HCT116 (cell line): ENCODE data around the gene ETFA. TPM values are rescaled to one million over a fixed set of nuclear protein-coding genes. Genes with fewer than 3 reads are reported as not detected.

ENCODE experiments used
- ATAC-seq: fragments of 200-7000 bp; cut with Tn5 transposase; 2 replicates; pipeline ENCODE4 v1.9.1; 2020; ENCODE audit warnings: mild to moderate bottlenecking, moderate library complexity
- BruUV-seq: library from RNA; stranded (reverse); fragments of 400-500 nt; replicated peaks from 2 replicates; lab custom pipeline; 2021; lab: Mats Ljungman, UMichigan
- CTCF ChIA-PET: fragments of 300-600 bp; sonication (Branson Sonifier 250); formaldehyde crosslinking; loops from one replicate; lab custom pipeline; 2021; ENCODE audit warnings: antibody characterized with exemption; lab: Charles Lee
- POLR2A ChIA-PET: fragments of 300-600, 350-600 bp; sonication (Branson Sonifier 250); formaldehyde crosslinking; loops from one replicate; lab custom pipeline; 2021; ENCODE audit warnings: antibody characterized with exemption; lab: Charles Lee
- RAD21 ChIA-PET, 2 experiments: fragments of 300-600 bp; sonication (Branson Sonifier 250); formaldehyde crosslinking; loops; one replicate each; lab custom pipeline; 2023; ENCODE audit warnings: low total read pairs in 2 of 2; ENCODE audit not compliant: uncharacterized antibody in 2 of 2, unreplicated experiment in 2 of 2, low non-redundant PET in 1 of 2; lab: Charles Lee
- DNase-seq: peaks from one replicate; pipeline ENCODE4 v3.0.0-alpha.2; 2010; ENCODE audit warnings: low read depth, low spot score
- H2AFZ ChIP-seq: fragments of 200-600 bp; shearing (Covaris generic), sonication (generic); 2 replicates; pipeline ENCODE4 v1.6.1; 2017; ENCODE audit warnings: low read depth, mixed run types, mixed read lengths, antibody characterized with exemption, low read length; ENCODE audit not compliant: poor library complexity, severe bottlenecking
- H3K27ac ChIP-seq: 2 replicates; pipeline ENCODE4 v1.5.1; 2012; ENCODE audit warnings: low read depth, low read length
- H3K27me3 ChIP-seq: fragments of 200-600 bp; sonication (generic); 2 replicates; pipeline ENCODE4 v1.6.1; 2016; ENCODE audit warnings: mixed run types, low read length, mixed read lengths; ENCODE audit not compliant: insufficient read depth
- H3K36me3 ChIP-seq, 2 experiments: fragments of 200-500 bp in 1 of 2; fragments of 200-600 bp in 1 of 2; sonication (Bioruptor generic) in 1 of 2; sonication (generic) in 1 of 2; 2 replicates each; pipeline versions ENCODE4 v1.5.1 to v1.6.1; 2014 to 2016; ENCODE audit warnings: low read length in 2 of 2, inconsistent platforms in 1 of 2, mixed read lengths in 1 of 2, mixed run types in 1 of 2; ENCODE audit not compliant: insufficient read depth in 2 of 2, control insufficient read depth in 1 of 2
- H3K4me1 ChIP-seq, 2 experiments: fragments of 200-600 bp in 1 of 2; sonication (generic) in 1 of 2; 2 replicates each; pipeline versions ENCODE4 v1.5.1 to v1.6.1; 2012 to 2017; ENCODE audit warnings: low read length in 2 of 2, inconsistent platforms in 1 of 2, mild to moderate bottlenecking in 1 of 2, mixed read lengths in 1 of 2, mixed run types in 1 of 2, moderate library complexity in 1 of 2; ENCODE audit not compliant: insufficient read depth in 2 of 2, control insufficient read depth in 1 of 2
- H3K4me2 ChIP-seq: fragments of 200-600 bp; sonication (generic); 2 replicates; pipeline ENCODE4 v1.6.1; 2017; ENCODE audit warnings: mixed run types, low read length, mixed read lengths
- H3K4me3 ChIP-seq, 2 experiments: fragments of 200-600 bp in 1 of 2; sonication (generic) in 1 of 2; replicated peaks in 1 of 2; 2 replicates each; pipeline ENCODE4 v1.5.1; 2011 to 2016; ENCODE audit warnings: low read length in 2 of 2, control low read depth in 1 of 2, low read depth in 1 of 2, mild to moderate bottlenecking in 1 of 2, mixed read lengths in 1 of 2, mixed run types in 1 of 2
- H3K79me2 ChIP-seq: fragments of 200-600 bp; sonication (generic); 2 replicates; pipeline ENCODE4 v1.6.1; 2017; ENCODE audit warnings: mild to moderate bottlenecking, mixed run types, low read length, moderate library complexity, mixed read lengths; ENCODE audit not compliant: insufficient read depth
- H3K9ac ChIP-seq: fragments of 200-600 bp; sonication (generic); 2 replicates; pipeline ENCODE4 v1.6.1; 2016; ENCODE audit warnings: low read length, mixed read lengths
- H3K9me2 ChIP-seq: fragments of 200-600 bp; sonication (generic), shearing (Covaris generic); 2 replicates; pipeline ENCODE4 v1.6.1; 2017; ENCODE audit warnings: mixed run types, mild to moderate bottlenecking, moderate library complexity; ENCODE audit not compliant: insufficient read depth
- H3K9me3 ChIP-seq, 2 experiments: fragments of 200-500 bp in 1 of 2; fragments of 200-600 bp in 1 of 2; sonication (Bioruptor generic) in 1 of 2; sonication (generic) in 1 of 2; 2 replicates each; pipeline ENCODE4 v1.6.1; 2014 to 2017; ENCODE audit warnings: low read length in 2 of 2, mixed read lengths in 2 of 2, inconsistent platforms in 1 of 2, low read depth in 1 of 2, mild to moderate bottlenecking in 1 of 2, mixed run types in 1 of 2, moderate library complexity in 1 of 2; ENCODE audit not compliant: control insufficient read depth in 1 of 2, insufficient read depth in 1 of 2
- H4K20me1 ChIP-seq: fragments of 200-600 bp; sonication (generic), shearing (Covaris generic); 2 replicates; pipeline ENCODE4 v1.6.1; 2017; ENCODE audit warnings: mixed run types, mild to moderate bottlenecking, moderate library complexity; ENCODE audit not compliant: insufficient read depth
- CBX3 ChIP-seq: IDR thresholded peaks from 2 replicates; pipeline ENCODE4 v1.6.1; 2012; ENCODE audit warnings: low read depth
- CEBPB ChIP-seq: IDR thresholded peaks from 2 replicates; pipeline ENCODE4 v1.6.1; 2012; ENCODE audit warnings: low read depth
- EGR1 ChIP-seq: IDR thresholded peaks from 2 replicates; pipeline ENCODE4 v1.6.1; 2012; ENCODE audit warnings: low read depth
- ELF1 ChIP-seq: IDR thresholded peaks from 2 replicates; pipeline ENCODE4 v1.6.1; 2012; ENCODE audit warnings: low read depth, borderline replicate concordance
- FOSL1 ChIP-seq: IDR thresholded peaks from 2 replicates; pipeline ENCODE4 v1.6.1; 2012; ENCODE audit warnings: low read depth
- JUND ChIP-seq: IDR thresholded peaks from 2 replicates; pipeline ENCODE4 v1.6.1; 2012
- POLR2A ChIP-seq: IDR thresholded peaks from 2 replicates; pipeline ENCODE4 v1.7.0; 2011; ENCODE audit warnings: borderline replicate concordance; ENCODE audit not compliant: insufficient read depth, insufficient read length; ENCODE audit errors: extremely low read depth
- POLR2AphosphoS5 ChIP-seq: IDR thresholded peaks from 2 replicates; pipeline ENCODE4 v1.6.1; 2011; ENCODE audit warnings: mild to moderate bottlenecking, low read depth, low read length, moderate library complexity
- SIN3A ChIP-seq: IDR thresholded peaks from 2 replicates; pipeline ENCODE4 v1.6.1; 2012; ENCODE audit warnings: low read depth
- SP1 ChIP-seq: IDR thresholded peaks from 2 replicates; pipeline ENCODE4 v1.6.1; 2012; ENCODE audit warnings: low read depth
- SRF ChIP-seq: IDR thresholded peaks from 2 replicates; pipeline ENCODE4 v1.6.1; 2012; ENCODE audit warnings: low read depth
- YY1 ChIP-seq: IDR thresholded peaks from 2 replicates; pipeline ENCODE4 v1.6.1; 2011; ENCODE audit warnings: low read length, low read depth, moderate library complexity, mild to moderate bottlenecking; ENCODE audit not compliant: insufficient replicate concordance; ENCODE audit errors: extremely low read depth
- ZFX ChIP-seq: fragments of 450-650 bp; IDR thresholded peaks from 2 replicates; pipeline ENCODE4 v1.6.1; 2017
- intact Hi-C: fragments of 100-400 bp; cut with micrococcal nuclease; formaldehyde crosslinking; loops from 2 replicates; pipeline ENCODE4 v1.10.0; 2022
- total RNA-seq: library from RNA; stranded (reverse); gene quantifications from one replicate; pipeline ENCODE4 v1.2.1, GENCODE V29; 2021; ENCODE audit not compliant: unreplicated experiment
- TF ChIP-seq, protein P1 (sequence below): IDR thresholded peaks from 2 replicates; pipeline ENCODE4 v1.6.1; 2012
- TF ChIP-seq, protein P2 (sequence below): IDR thresholded peaks from 2 replicates; pipeline ENCODE4 v1.6.1; 2012

ETFA gene
- total RNA-seq, 1 experiment from 2014 or later: 144 TPM

DNA sequence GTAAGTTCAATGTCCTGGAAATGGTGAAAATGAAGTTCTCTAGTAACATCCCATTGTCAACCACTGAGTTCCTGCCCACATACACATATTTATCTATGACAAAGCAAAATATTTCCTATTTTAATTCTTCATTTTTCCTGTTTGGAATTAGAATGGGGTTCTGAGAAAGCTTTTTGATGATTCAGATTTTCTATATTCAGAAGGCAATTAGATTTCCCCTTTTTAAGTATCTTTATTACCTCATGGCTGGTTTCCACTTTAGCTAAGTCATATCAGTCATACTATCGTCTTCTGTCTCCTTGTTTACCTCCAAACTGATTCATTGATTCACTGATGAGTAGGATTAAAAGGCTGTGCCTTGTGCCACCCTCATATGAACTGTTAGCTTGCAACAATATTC, 17.9 kb downstream of the ETFA start:
- Histone ChIP-seq H3K27me3 (no peaks in the 10 kb centered on the region), H3K9me3 (no peaks in the 10 kb centered on the region), H3K4me1 (no peaks in the 10 kb centered on the region), H4K20me1 (0 out of 2 replicates have a peak, but pooled peaks cover 7% of the 10 kb centered on the region), H3K4me3 (no peak overlapping the region), H3K9ac (no peak overlapping the region), H3K36me3 (no peaks in the 10 kb centered on the region)
- POLR2A ChIA-PET: no interaction called here
- TF ChIP-seq SRF (no peak), CEBPB (no peak), POLR2AphosphoS5 (no peak), ZFX (no peak), POLR2A (no peak), JUND (no peak), CBX3 (no peak), SIN3A (no peak), ELF1 (no peak), EGR1 (no peak), YY1 (no peak)
- TF ChIP-seq, protein P1, sequence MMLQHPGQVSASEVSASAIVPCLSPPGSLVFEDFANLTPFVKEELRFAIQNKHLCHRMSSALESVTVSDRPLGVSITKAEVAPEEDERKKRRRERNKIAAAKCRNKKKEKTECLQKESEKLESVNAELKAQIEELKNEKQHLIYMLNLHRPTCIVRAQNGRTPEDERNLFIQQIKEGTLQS: no peak
- TF ChIP-seq, protein P2, sequence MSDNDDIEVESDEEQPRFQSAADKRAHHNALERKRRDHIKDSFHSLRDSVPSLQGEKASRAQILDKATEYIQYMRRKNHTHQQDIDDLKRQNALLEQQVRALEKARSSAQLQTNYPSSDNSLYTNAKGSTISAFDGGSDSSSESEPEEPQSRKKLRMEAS: no peak
- TF ChIP-seq, all 23 proteins: peak for 0
- Histone ChIP-seq H3K79me2 (peaks cover 72% of the 10 kb centered on the region), H3K9me2 (no peaks in the 10 kb centered on the region), H3K27ac (no peak overlapping the region), H3K4me2 (no peak overlapping the region), H2AFZ (no peak overlapping the region)
- CTCF ChIA-PET: no interaction called here
- intact Hi-C loops: no loop called here
- ATAC-seq (no peak), DNase-seq (no peak)
- BruUV-seq: no TSS peak
- RAD21 ChIA-PET: no interaction called here

DNA sequence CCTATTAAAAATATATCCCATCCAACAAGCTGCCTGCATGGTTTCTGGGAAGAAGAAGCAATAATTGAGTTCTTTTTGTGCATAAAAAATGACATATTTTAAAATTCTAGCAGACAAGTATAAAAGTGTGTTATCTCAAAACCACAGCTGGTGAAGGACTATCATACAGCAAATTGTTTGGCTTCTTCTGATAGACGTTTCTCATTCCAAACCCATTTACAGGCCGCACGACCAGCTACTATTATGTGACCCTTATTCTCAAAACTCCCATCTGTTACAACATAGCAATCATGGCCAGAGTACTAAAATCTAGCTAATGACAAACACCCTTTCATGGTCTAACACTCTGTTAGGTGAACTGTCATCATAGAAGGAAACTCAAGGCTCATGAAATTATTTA, 21.7 kb downstream of the ETFA start:
- POLR2A ChIA-PET: no interaction called here
- ATAC-seq: no peak
- H3K36me3 ChIP-seq: peaks cover 5 to 12% of the 10 kb centered on the region in 2 experiments; a peak in 2 of 4 replicates

More for the DNA sequence above, 21.7 kb downstream of the ETFA start:
- no peak overlapping the region for H3K27ac ChIP-seq
- H3K4me2 ChIP-seq: no peak overlapping the region
- ChIA-PET RAD21 (no interaction called here), CTCF (no interaction called here)
- TF ChIP-seq, protein P1: no peak
- TF ChIP-seq FOSL1: no peak
- TF ChIP-seq SP1: no peak
- H3K9me3 ChIP-seq: no peaks in the 10 kb centered on the region
- no peak for DNase-seq
- H3K79me2 ChIP-seq: peaks cover 40% of the 10 kb centered on the region
- no peak overlapping the region for H3K9ac ChIP-seq
- 0 out of 2 replicates have a peak, but pooled peaks cover 7% of the 10 kb centered on the region for H4K20me1 ChIP-seq
- H3K4me3 ChIP-seq: no peak overlapping the region
- H3K27me3 ChIP-seq: no peaks in the 10 kb centered on the region
- intact Hi-C loops: no loop called here
- H3K9me2 ChIP-seq: no peaks in the 10 kb centered on the region
- no peaks in the 10 kb centered on the region for H3K4me1 ChIP-seq
- no TSS peak for BruUV-seq
- H2AFZ ChIP-seq: no peak overlapping the region
